H1 (cell line): ENCODE data around the gene MFNG. TPM values are rescaled to one million over a fixed set of nuclear protein-coding genes. Genes with fewer than 3 reads are reported as not detected.

ENCODE experiments used
- CTCF ChIA-PET: fragments of 300-600 bp; sonication (Branson Sonifier 250); formaldehyde crosslinking; loops from one replicate; lab custom pipeline; 2021; ENCODE audit not compliant: partially characterized antibody; lab: Charles Lee
- POLR2A ChIA-PET: fragments of 300-600 bp; sonication (Branson Sonifier 250); formaldehyde crosslinking; loops from one replicate; lab custom pipeline; 2021; ENCODE audit warnings: inconsistent platforms; ENCODE audit not compliant: partially characterized antibody; lab: Charles Lee
- DNase-seq, 2 experiments: peaks; one replicate each; pipeline versions ENCODE4 v3.0.0 to v3.0.0-alpha.2; 2010 to 2022; ENCODE audit warnings: low spot score in 2 of 2, low read depth in 1 of 2, mixed read lengths in 1 of 2
- FAIRE-seq: peaks from 2 replicates; lab custom pipeline; 2011; peaks lifted over from hg19 to GRCh38; lab: Jason Lieb, UNC
- H2AFZ ChIP-seq: 2 replicates; pipeline ENCODE4 v1.8.1; 2012; ENCODE audit warnings: low read length, inconsistent platforms
- H2AK5ac ChIP-seq: 2 replicates; pipeline ENCODE4 v1.6.1; 2013; ENCODE audit warnings: low read depth, low read length
- H2BK120ac ChIP-seq: replicated peaks from 2 replicates; pipeline ENCODE3; 2013; ENCODE audit warnings: low read depth, low read length, inconsistent platforms
- H2BK12ac ChIP-seq: 2 replicates; pipeline ENCODE4 v1.6.1; 2013; ENCODE audit warnings: low read depth, low read length
- H2BK15ac ChIP-seq: 2 replicates; pipeline ENCODE4 v1.6.1; 2013; ENCODE audit warnings: low read length
- H2BK20ac ChIP-seq: 2 replicates; pipeline ENCODE4 v1.6.1; 2013; ENCODE audit warnings: low read length
- H2BK5ac ChIP-seq: 2 replicates; pipeline ENCODE4 v1.6.1; 2013; ENCODE audit warnings: low read depth, low read length
- H3K14ac ChIP-seq: 2 replicates; pipeline ENCODE4 v1.6.1; 2013; ENCODE audit warnings: inconsistent platforms; ENCODE audit not compliant: insufficient read length
- H3K18ac ChIP-seq: 2 replicates; pipeline ENCODE4 v1.6.1; 2013; ENCODE audit warnings: low read length; ENCODE audit errors: extremely low read depth
- H3K23ac ChIP-seq: 2 replicates; pipeline ENCODE4 v1.6.1; 2013; ENCODE audit warnings: inconsistent platforms; ENCODE audit not compliant: insufficient read length
- H3K23me2 ChIP-seq: 2 replicates; pipeline ENCODE4 v1.6.1; 2013; ENCODE audit warnings: low read depth, low read length
- H3K27ac ChIP-seq: 2 replicates; pipeline ENCODE4 v1.6.1; 2011; ENCODE audit warnings: low read depth, low read length, inconsistent platforms
- H3K27me3 ChIP-seq, 4 experiments: replicated peaks in 1 of 4; 1 replicate in 1 of 4; 2 replicates in 3 of 4; pipeline versions ENCODE4 v1.6.1 to v1.8.1; 2011 to 2013; ENCODE audit warnings: low read length in 3 of 4, mild to moderate bottlenecking in 3 of 4, inconsistent platforms in 2 of 4, mixed read lengths in 2 of 4, moderate library complexity in 1 of 4; ENCODE audit not compliant: control insufficient read depth in 3 of 4, insufficient read depth in 3 of 4; ENCODE audit errors: extremely low read depth in 1 of 4
- H3K36me3 ChIP-seq, 4 experiments: 2 replicates each; pipeline versions ENCODE4 v1.6.1 to v1.8.1; 2011 to 2013; ENCODE audit warnings: mild to moderate bottlenecking in 4 of 4, low read length in 3 of 4, moderate library complexity in 2 of 4, control low read depth in 1 of 4, inconsistent platforms in 1 of 4; ENCODE audit not compliant: insufficient read depth in 4 of 4, control insufficient read depth in 2 of 4
- H3K4ac ChIP-seq: replicated peaks from 2 replicates; pipeline ENCODE3; 2013; ENCODE audit warnings: low read length, low read depth, mixed read lengths, inconsistent platforms; ENCODE audit not compliant: insufficient read length
- H3K4me1 ChIP-seq, 4 experiments: replicated peaks in 1 of 4; 1 replicate in 1 of 4; 2 replicates in 3 of 4; pipeline versions ENCODE4 v1.6.1 to v1.8.1; 2011 to 2013; ENCODE audit warnings: low read length in 3 of 4, inconsistent platforms in 2 of 4, mixed read lengths in 1 of 4; ENCODE audit not compliant: insufficient read depth in 4 of 4, control insufficient read depth in 3 of 4
- H3K4me2 ChIP-seq, 2 experiments: 2 replicates each; pipeline versions ENCODE4 v1.6.1 to v1.8.1; 2011 to 2013; ENCODE audit warnings: low read depth in 2 of 2, low read length in 2 of 2, control low read depth in 1 of 2, inconsistent platforms in 1 of 2, mild to moderate bottlenecking in 1 of 2; ENCODE audit not compliant: insufficient read depth in 1 of 2
- H3K4me3 ChIP-seq, 4 experiments: fragments of 200-600, 300-600 bp in 1 of 4; sonication (generic), shearing (Covaris generic), sonication (Bioruptor Twin) in 1 of 4; 2 replicates each; pipeline versions ENCODE4 v1.5.1 to v1.8.1; 2011 to 2016; ENCODE audit warnings: low read length in 4 of 4, low read depth in 3 of 4, control low read depth in 2 of 4, inconsistent platforms in 2 of 4, mild to moderate bottlenecking in 2 of 4, mixed read lengths in 1 of 4, moderate library complexity in 1 of 4; ENCODE audit not compliant: insufficient read depth in 2 of 4; ENCODE audit errors: extremely low read depth in 1 of 4
- H3K56ac ChIP-seq: replicated peaks from 2 replicates; pipeline ENCODE3; 2013; ENCODE audit warnings: low read depth, mild to moderate bottlenecking, mixed read lengths, low read length, inconsistent platforms; ENCODE audit not compliant: insufficient read length
- H3K79me1 ChIP-seq: 2 replicates; pipeline ENCODE4 v1.6.1; 2013; ENCODE audit warnings: low read depth, low read length, control low read depth
- H3K79me2 ChIP-seq, 2 experiments: 2 replicates each; pipeline versions ENCODE4 v1.6.1 to v1.8.1; 2012 to 2013; ENCODE audit warnings: low read length in 2 of 2, mild to moderate bottlenecking in 2 of 2, inconsistent platforms in 1 of 2; ENCODE audit not compliant: insufficient read depth in 2 of 2, control insufficient read depth in 1 of 2
- H3K9ac ChIP-seq, 4 experiments: replicated peaks in 1 of 4; 1 replicate in 1 of 4; 2 replicates in 3 of 4; pipeline versions ENCODE4 v1.6.1 to v1.8.1; 2011 to 2013; ENCODE audit warnings: low read depth in 3 of 4, low read length in 3 of 4, control low read depth in 2 of 4, mild to moderate bottlenecking in 2 of 4, moderate library complexity in 2 of 4, inconsistent platforms in 1 of 4; ENCODE audit errors: extremely low read depth in 1 of 4
- H3K9me3 ChIP-seq, 2 experiments: 2 replicates each; pipeline versions ENCODE4 v1.6.1 to v1.8.1; 2012 to 2013; ENCODE audit warnings: mild to moderate bottlenecking in 2 of 2, moderate library complexity in 2 of 2, control low read depth in 1 of 2, inconsistent platforms in 1 of 2, low read depth in 1 of 2, low read length in 1 of 2, mixed read lengths in 1 of 2; ENCODE audit not compliant: insufficient read depth in 2 of 2
- H4K20me1 ChIP-seq, 2 experiments: replicated peaks in 1 of 2; 2 replicates each; pipeline versions ENCODE3 to v1.8.1; 2011 to 2013; ENCODE audit warnings: inconsistent platforms in 2 of 2, low read length in 2 of 2, mild to moderate bottlenecking in 1 of 2; ENCODE audit not compliant: insufficient read depth in 2 of 2, control insufficient read depth in 1 of 2
- H4K5ac ChIP-seq: 2 replicates; pipeline ENCODE4 v1.6.1; 2013; ENCODE audit warnings: low read length, low read depth, mixed read lengths, inconsistent platforms; ENCODE audit not compliant: insufficient read length
- H4K8ac ChIP-seq: 2 replicates; pipeline ENCODE4 v1.8.0; 2013; ENCODE audit warnings: mild to moderate bottlenecking, moderate library complexity, low read length, inconsistent platforms; ENCODE audit not compliant: insufficient read depth; ENCODE audit errors: extremely low read depth
- H4K91ac ChIP-seq: replicated peaks from 2 replicates; pipeline ENCODE3; 2013; ENCODE audit warnings: low read length, mixed read lengths, inconsistent platforms; ENCODE audit not compliant: insufficient read length
- SUZ12 ChIP-seq: fragments of 200-600 bp; sonication (generic); IDR thresholded peaks from 2 replicates; pipeline ENCODE4 v1.6.1; 2012; ENCODE audit warnings: mild to moderate bottlenecking, inconsistent platforms, low read length, moderate library complexity, mixed read lengths
- WGBS, 2 experiments: shearing (Covaris generic) in 1 of 2; methylation state at CpG; one replicate each; pipeline versions ENCODE4 v1.1.6 to v1.1.7; 2013 to 2015; ENCODE audit warnings: low lambda C conversion rate in 2 of 2, mixed read lengths in 2 of 2, inconsistent platforms in 1 of 2, low coverage in 1 of 2, missing lambda C conversion rate in 1 of 2; ENCODE audit not compliant: insufficient replicate concordance in 2 of 2, insufficient coverage in 1 of 2, insufficient read length in 1 of 2; ENCODE audit errors: extremely low coverage in 1 of 2, missing lambda C conversion rate in 1 of 2; 5-methylcytosine and 5-hydroxymethylcytosine counted together
- polyA plus RNA-seq, 7 experiments: library from polyadenylated mRNA; depleted of rRNA in 3 of 7; stranded (reverse) in 5 of 7; unstranded in 2 of 7; fragments of >200 nt in 5 of 7; fragments of 200-250 nt in 2 of 7; gene quantifications; 1 replicate in 5 of 7; 2 replicates in 1 of 7; 4 replicates in 1 of 7; pipeline versions ENCODE4 v1.2.1 to v1.2.3, GENCODE V29; 2011 to 2013; ENCODE audit warnings: missing spikeins in 2 of 7, mixed read lengths in 2 of 7
- total RNA-seq: library from RNA; stranded (reverse); fragmentation: NEBNext Ultra II Directional; extraction: Animal tissue kit (Norgen Biotek cat#: 25700); gene quantifications from 2 replicates; pipeline ENCODE4 v1.2.1, GENCODE V29; 2021
- TF ChIP-seq, protein P1 (sequence below): IDR thresholded peaks from 2 replicates; pipeline ENCODE4 v1.6.1; 2012; ENCODE audit warnings: inconsistent platforms
- TF ChIP-seq, protein P2 (sequence below), 3 experiments: IDR thresholded peaks; 1 replicate in 2 of 3; 2 replicates in 1 of 3; pipeline versions ENCODE4 v1.5.1 to v1.6.1; 2011; ENCODE audit warnings: low read length in 3 of 3, mild to moderate bottlenecking in 3 of 3, inconsistent platforms in 2 of 3, low read depth in 1 of 3, moderate library complexity in 1 of 3; ENCODE audit not compliant: insufficient read depth in 1 of 3; ENCODE audit errors: control extremely low read depth in 1 of 3

Gene MFNG
- total and polyA plus RNA-seq, 2 of the 8 experiments (the other 6 are each of a cell fraction or from before 2014, with no cell fraction given): 1.7 to 5.5 TPM

DNA sequence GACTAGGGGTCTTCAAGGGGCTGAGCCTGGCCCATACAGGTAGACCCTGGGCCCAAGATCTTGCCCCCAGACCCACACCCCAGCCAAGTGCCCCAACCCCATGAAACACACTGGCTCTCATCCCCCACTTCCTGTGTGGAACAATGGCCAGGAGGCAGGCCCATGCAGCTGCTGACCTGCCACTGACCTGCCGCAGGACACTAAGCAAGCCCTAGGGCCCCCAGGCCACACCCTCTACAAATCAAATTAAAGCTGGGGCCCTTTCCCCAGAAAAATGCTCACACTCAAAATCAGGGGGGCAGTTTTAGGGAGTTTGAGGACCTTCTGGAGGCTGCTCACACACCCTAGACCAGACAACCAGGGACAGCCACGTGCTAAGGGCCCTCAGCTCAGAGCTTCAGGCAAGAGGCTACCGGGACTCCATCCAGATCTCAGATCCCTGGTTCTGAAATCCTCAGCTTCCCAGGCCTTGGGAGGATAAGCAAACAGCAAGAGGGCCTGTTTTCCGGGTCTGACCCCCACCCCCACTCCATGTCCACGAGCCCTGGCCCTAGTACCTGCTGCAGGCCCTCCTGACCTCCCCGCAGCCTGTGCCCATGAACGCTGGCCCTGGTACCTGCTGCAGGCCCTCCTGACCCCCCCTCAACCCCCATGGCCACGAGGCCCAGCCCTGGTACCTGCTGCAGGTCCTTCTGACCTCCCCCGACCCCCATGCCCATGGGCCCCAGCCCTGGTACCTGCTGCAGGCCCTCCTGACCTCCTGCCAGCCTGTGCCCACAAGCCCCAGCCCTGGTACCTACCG lies 23.1 kb upstream of the MFNG start:
- TF ChIP-seq, protein P1, sequence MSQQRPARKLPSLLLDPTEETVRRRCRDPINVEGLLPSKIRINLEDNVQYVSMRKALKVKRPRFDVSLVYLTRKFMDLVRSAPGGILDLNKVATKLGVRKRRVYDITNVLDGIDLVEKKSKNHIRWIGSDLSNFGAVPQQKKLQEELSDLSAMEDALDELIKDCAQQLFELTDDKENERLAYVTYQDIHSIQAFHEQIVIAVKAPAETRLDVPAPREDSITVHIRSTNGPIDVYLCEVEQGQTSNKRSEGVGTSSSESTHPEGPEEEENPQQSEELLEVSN: no peak
- TF ChIP-seq, protein P2, sequence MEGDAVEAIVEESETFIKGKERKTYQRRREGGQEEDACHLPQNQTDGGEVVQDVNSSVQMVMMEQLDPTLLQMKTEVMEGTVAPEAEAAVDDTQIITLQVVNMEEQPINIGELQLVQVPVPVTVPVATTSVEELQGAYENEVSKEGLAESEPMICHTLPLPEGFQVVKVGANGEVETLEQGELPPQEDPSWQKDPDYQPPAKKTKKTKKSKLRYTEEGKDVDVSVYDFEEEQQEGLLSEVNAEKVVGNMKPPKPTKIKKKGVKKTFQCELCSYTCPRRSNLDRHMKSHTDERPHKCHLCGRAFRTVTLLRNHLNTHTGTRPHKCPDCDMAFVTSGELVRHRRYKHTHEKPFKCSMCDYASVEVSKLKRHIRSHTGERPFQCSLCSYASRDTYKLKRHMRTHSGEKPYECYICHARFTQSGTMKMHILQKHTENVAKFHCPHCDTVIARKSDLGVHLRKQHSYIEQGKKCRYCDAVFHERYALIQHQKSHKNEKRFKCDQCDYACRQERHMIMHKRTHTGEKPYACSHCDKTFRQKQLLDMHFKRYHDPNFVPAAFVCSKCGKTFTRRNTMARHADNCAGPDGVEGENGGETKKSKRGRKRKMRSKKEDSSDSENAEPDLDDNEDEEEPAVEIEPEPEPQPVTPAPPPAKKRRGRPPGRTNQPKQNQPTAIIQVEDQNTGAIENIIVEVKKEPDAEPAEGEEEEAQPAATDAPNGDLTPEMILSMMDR (IDR thresholded peaks at IDR 0.05; ENCODE audit: control extremely low read depth in 1 of 3, insufficient read depth in 1 of 3, low read depth in 1 of 3, low read length in 3 of 3): no peak
- TF ChIP-seq SUZ12: no peak
- 0 out of 2 replicates have a peak overlapping the region, but pooled peaks have one; percentile 2 for H4K8ac ChIP-seq
- H4K5ac ChIP-seq: no peak overlapping the region
- H3K4ac ChIP-seq: no peak overlapping the region
- H3K36me3 ChIP-seq: no peaks in the 10 kb centered on the region; a peak in 1 of 8 replicates
- H3K23ac ChIP-seq: no peak overlapping the region
- H3K14ac ChIP-seq: no peak overlapping the region
- H4K91ac ChIP-seq: peak overlapping the region; percentile 40
- no peak overlapping the region for H2BK15ac ChIP-seq
- H3K9me3 ChIP-seq: no peaks in the 10 kb centered on the region
- ChIA-PET POLR2A (no interaction called here), CTCF (interaction anchor here (0.6 to 7.3 kb wide), 7 partner anchors 10 to 90 kb away, joined by 4 to 45 read pairs (median 6); partner anchors contain the start of gene CARD10)
- H3K79me1 ChIP-seq: no peaks in the 10 kb centered on the region
- H2BK5ac ChIP-seq: no peak overlapping the region
- H3K4me3 ChIP-seq: no peak overlapping the region
- no peak overlapping the region for H2BK120ac ChIP-seq
- no peak overlapping the region for H3K4me2 ChIP-seq
- H3K27ac ChIP-seq: no peak overlapping the region
- DNase-seq (no peak), FAIRE-seq (no peak)
- H3K79me2 ChIP-seq: no peaks in the 10 kb centered on the region
- H3K23me2 ChIP-seq: no peaks in the 10 kb centered on the region; the same call in 1 of the 2 replicates
- 0 out of 2 replicates have a peak overlapping the region, but pooled peaks have one; percentile 50 for H2BK12ac ChIP-seq
- 91% methylated on average over 5 of the region's 10 CpGs; no CpG with 5 or more reads in 1 of the 2 experiments for WGBS, 2 experiments
- no peaks in the 10 kb centered on the region; a peak in 1 of 7 replicates for H3K27me3 ChIP-seq
- H4K20me1 ChIP-seq: no peaks in the 10 kb centered on the region
- no peak overlapping the region for H2BK20ac ChIP-seq
- no peak overlapping the region for H2AFZ ChIP-seq
- H3K18ac ChIP-seq: no peak overlapping the region
- peaks cover 0 to 2% (median 1%) of the 10 kb centered on the region in 4 experiments; a peak in 3 of 7 replicates for H3K4me1 ChIP-seq
- no peak overlapping the region for H3K9ac ChIP-seq
- no peak overlapping the region for H3K56ac ChIP-seq
- H2AK5ac ChIP-seq: no peak overlapping the region
